Measurements from ENCODE around the gene ITGA2.

- TF ChIP-seq, protein P1, sequence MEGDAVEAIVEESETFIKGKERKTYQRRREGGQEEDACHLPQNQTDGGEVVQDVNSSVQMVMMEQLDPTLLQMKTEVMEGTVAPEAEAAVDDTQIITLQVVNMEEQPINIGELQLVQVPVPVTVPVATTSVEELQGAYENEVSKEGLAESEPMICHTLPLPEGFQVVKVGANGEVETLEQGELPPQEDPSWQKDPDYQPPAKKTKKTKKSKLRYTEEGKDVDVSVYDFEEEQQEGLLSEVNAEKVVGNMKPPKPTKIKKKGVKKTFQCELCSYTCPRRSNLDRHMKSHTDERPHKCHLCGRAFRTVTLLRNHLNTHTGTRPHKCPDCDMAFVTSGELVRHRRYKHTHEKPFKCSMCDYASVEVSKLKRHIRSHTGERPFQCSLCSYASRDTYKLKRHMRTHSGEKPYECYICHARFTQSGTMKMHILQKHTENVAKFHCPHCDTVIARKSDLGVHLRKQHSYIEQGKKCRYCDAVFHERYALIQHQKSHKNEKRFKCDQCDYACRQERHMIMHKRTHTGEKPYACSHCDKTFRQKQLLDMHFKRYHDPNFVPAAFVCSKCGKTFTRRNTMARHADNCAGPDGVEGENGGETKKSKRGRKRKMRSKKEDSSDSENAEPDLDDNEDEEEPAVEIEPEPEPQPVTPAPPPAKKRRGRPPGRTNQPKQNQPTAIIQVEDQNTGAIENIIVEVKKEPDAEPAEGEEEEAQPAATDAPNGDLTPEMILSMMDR (IDR thresholded peaks at IDR 0.05), result no peak
- no peak for TF ChIP-seq POLR2A (IDR thresholded peaks at IDR 0.05)
Observed at GRCh38 chr5:53087171-53087570, 98.0 kb downstream of the ITGA2 start.
